Measurements from ENCODE around the gene ROR1. TPM values are rescaled to one million over a fixed set of nuclear protein-coding genes. Genes with fewer than 3 reads are reported as not detected.

The ROR1 gene
- total RNA-seq, 1 donor: 52.5 TPM

DNA sequence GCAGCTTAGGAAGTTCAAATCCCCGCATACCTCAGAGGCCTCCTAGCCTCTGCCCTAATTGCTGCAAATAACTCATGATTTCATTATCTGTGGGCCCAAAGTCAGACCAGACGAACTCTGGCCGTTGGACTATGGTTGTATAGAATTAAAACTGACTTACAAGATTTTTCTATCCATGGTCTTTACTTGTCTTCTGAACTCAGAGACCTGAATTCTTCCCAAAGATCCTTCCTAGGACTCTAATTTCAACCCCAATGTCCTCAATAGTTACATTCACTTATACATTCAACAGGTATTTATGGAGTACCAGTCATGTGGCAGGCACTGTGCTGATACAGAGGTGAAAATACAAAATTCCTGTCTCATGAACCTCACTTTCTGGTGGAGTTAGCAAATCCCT lies 247.2 kb downstream of the ROR1 start:
- DNase-seq (ENCODE audit: insufficient read length, low spot score, missing footprints): no peak
- Histone ChIP-seq H3K9me3 (ENCODE audit: low read depth, low read length) (no peaks in the 10 kb centered on the region), H3K27ac (ENCODE audit: low read depth, low read length) (no peak overlapping the region), H4K20me1 (ENCODE audit: insufficient read depth, low read length) (no peaks in the 10 kb centered on the region), H3K79me2 (ENCODE audit: insufficient read depth, low read length) (no peaks in the 10 kb centered on the region), H3K27me3 (ENCODE audit: insufficient read depth, low read length) (no peaks in the 10 kb centered on the region), H3K36me3 (ENCODE audit: insufficient read depth, low read length) (no peaks in the 10 kb centered on the region), H3K4me1 (ENCODE audit: insufficient read depth, low read length) (peaks cover 10% of the 10 kb centered on the region), H3K4me3 (ENCODE audit: insufficient read depth, low read length) (no peak overlapping the region), H3K4me2 (ENCODE audit: insufficient read depth, low read length) (no peak overlapping the region), H2AFZ (ENCODE audit: low read length) (no peak overlapping the region)
- TF ChIP-seq CTCF (IDR thresholded peaks at IDR 0.05; ENCODE audit: extremely low read depth, low read depth, low read length): no peak

DNA sequence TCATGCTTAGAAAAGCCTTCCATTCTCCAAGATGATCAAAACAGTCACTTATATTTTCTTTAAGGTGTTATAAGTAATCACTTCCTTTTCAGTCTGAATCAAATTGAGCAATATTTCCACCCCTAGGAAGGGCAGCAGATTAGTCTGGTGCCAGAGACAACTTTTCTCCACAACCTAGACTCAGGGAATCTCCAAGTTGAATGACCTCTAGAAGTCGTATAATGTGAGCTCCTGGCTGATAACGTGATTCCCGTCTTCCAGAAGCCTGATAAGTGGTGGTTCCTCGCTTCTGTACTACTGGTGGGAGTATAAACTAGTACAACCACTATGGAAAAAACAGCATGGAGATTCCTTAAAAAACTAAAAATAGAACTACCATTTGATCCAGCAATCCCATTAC lies 251.2 kb downstream of the ROR1 start:
- H4K20me1 ChIP-seq (ENCODE audit: insufficient read depth, low read length): no peaks in the 10 kb centered on the region
- H3K27ac ChIP-seq (ENCODE audit: low read depth, low read length): no peak overlapping the region
- no peaks in the 10 kb centered on the region for H3K9me3 ChIP-seq (ENCODE audit: low read depth, low read length)
- no peak for TF ChIP-seq CTCF (IDR thresholded peaks at IDR 0.05; ENCODE audit: extremely low read depth, low read depth, low read length)
- no peaks in the 10 kb centered on the region for H3K27me3 ChIP-seq (ENCODE audit: insufficient read depth, low read length)
- no peak for DNase-seq (ENCODE audit: insufficient read length, low spot score, missing footprints)
- H3K36me3 ChIP-seq (ENCODE audit: insufficient read depth, low read length): no peaks in the 10 kb centered on the region
- H2AFZ ChIP-seq (ENCODE audit: low read length): no peak overlapping the region
- H3K4me1 ChIP-seq (ENCODE audit: insufficient read depth, low read length): peaks cover 4% of the 10 kb centered on the region
- H3K79me2 ChIP-seq (ENCODE audit: insufficient read depth, low read length): no peaks in the 10 kb centered on the region
- no peak overlapping the region for H3K4me3 ChIP-seq (ENCODE audit: insufficient read depth, low read length)
- H3K4me2 ChIP-seq (ENCODE audit: insufficient read depth, low read length): no peak overlapping the region

GRCh38 chr1:64029037-64029436 lies 255.2 kb downstream of the ROR1 start:
- H3K4me3 ChIP-seq (ENCODE audit: insufficient read depth, low read length): no peak overlapping the region
- H3K36me3 ChIP-seq (ENCODE audit: insufficient read depth, low read length): no peaks in the 10 kb centered on the region
- no peak for TF ChIP-seq CTCF (IDR thresholded peaks at IDR 0.05; ENCODE audit: extremely low read depth, low read depth, low read length)
- H3K27me3 ChIP-seq (ENCODE audit: insufficient read depth, low read length): no peaks in the 10 kb centered on the region
- no peak overlapping the region for H3K4me2 ChIP-seq (ENCODE audit: insufficient read depth, low read length)
- no peaks in the 10 kb centered on the region for H3K79me2 ChIP-seq (ENCODE audit: insufficient read depth, low read length)
- H3K4me1 ChIP-seq (ENCODE audit: insufficient read depth, low read length): peaks cover 8% of the 10 kb centered on the region
- no peak overlapping the region for H3K27ac ChIP-seq (ENCODE audit: low read depth, low read length)
- DNase-seq (ENCODE audit: insufficient read length, low spot score, missing footprints): no peak
- H4K20me1 ChIP-seq (ENCODE audit: insufficient read depth, low read length): no peaks in the 10 kb centered on the region
- no peaks in the 10 kb centered on the region for H3K9me3 ChIP-seq (ENCODE audit: low read depth, low read length)
- no peak overlapping the region for H2AFZ ChIP-seq (ENCODE audit: low read length)

DNA sequence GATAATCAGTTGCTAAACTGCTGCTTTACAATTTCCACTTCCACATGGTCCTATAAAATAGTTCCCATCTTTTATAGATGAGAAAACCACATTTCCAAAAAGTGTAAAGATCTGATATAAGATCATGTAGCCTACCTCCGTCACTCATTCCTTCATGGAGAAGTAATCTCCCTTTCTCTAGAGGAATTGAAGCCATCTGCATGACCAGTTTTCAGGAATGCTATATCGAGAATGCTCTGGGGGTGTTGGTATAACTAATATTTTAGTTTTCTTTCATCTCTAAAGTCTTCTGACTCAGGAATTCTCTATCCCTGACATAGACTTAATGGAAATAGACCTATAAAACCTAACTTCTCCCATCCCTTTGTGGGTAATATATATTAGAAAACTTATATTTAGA lies 256.6 kb downstream of the ROR1 start:
- no peaks in the 10 kb centered on the region for H3K27me3 ChIP-seq (ENCODE audit: insufficient read depth, low read length)
- no peaks in the 10 kb centered on the region for H3K36me3 ChIP-seq (ENCODE audit: insufficient read depth, low read length)
- no peak for DNase-seq (ENCODE audit: insufficient read length, low spot score, missing footprints)
- no peaks in the 10 kb centered on the region for H4K20me1 ChIP-seq (ENCODE audit: insufficient read depth, low read length)
- H3K4me1 ChIP-seq (ENCODE audit: insufficient read depth, low read length): peaks cover 14% of the 10 kb centered on the region
- no peak overlapping the region for H3K4me3 ChIP-seq (ENCODE audit: insufficient read depth, low read length)
- no peaks in the 10 kb centered on the region for H3K9me3 ChIP-seq (ENCODE audit: low read depth, low read length)
- no peak for TF ChIP-seq CTCF (IDR thresholded peaks at IDR 0.05; ENCODE audit: extremely low read depth, low read depth, low read length)
- H2AFZ ChIP-seq (ENCODE audit: low read length): no peak overlapping the region
- no peak overlapping the region for H3K4me2 ChIP-seq (ENCODE audit: insufficient read depth, low read length)
- H3K79me2 ChIP-seq (ENCODE audit: insufficient read depth, low read length): no peaks in the 10 kb centered on the region
- H3K27ac ChIP-seq (ENCODE audit: low read depth, low read length): peak overlapping the region; percentile 75

All from osteoblast (primary cell).